Measurements from ENCODE around the gene GRID1. TPM values are rescaled to one million over a fixed set of nuclear protein-coding genes. Genes with fewer than 3 reads are reported as not detected.

Gene GRID1
- total and polyA plus RNA-seq, 2 experiments from 2014 or later: not detected

DNA sequence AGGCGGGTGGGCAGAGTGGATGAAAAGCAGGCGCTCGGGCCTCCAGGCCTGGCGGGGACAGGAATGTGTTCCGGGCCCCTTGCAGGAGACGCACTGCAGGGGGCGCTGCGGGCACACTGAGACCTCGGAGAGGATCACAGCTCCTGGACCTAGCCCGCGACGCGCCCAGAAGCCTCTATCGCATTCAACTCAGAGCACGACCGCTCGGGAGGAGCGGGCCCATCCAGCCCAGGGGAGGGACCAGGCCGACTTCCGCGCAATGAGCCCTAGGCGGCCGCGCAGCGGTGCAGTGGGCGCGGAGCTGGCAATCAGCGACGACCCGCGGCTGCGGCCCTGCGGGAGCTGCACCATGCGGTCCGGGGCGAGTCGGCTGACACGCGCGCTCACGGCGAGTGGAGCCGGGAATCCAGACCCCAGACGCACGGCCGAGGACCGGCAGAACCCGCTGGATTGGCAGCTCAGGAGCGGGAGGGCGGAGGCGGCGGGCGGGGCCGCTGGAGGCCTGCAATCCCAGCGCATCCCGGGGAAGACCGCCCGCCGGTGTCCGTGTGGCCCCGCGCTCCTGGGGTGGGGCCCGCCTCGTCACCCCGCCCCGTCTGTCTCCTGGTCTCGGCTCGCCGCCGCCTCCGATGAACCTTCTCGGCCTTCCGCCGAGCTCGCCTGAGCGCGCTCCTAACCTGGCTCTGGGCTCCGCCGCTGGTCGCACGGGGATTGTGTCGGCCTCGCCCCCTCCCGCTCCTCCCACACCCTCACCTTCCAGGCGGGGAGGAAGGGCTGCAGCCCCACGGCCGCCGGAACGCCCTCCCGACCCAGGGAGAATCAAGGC is 33.5 kb upstream of the GRID1 start:
- WGBS, 2 experiments (ENCODE audit: low coverage in 1 of 2, low lambda C conversion rate in 2 of 2, missing lambda C conversion rate in 2 of 2): 1 to 2% methylated on average over 75 to 77 of the region's 90 CpGs
- TF ChIP-seq EZH2 (IDR thresholded peaks at IDR 0.05; ENCODE audit: insufficient read depth, poor library complexity, severe bottlenecking) (no peak), EZH2phosphoT487 (IDR thresholded peaks at IDR 0.05; ENCODE audit: insufficient read depth, low read depth) (no peak)

DNA sequence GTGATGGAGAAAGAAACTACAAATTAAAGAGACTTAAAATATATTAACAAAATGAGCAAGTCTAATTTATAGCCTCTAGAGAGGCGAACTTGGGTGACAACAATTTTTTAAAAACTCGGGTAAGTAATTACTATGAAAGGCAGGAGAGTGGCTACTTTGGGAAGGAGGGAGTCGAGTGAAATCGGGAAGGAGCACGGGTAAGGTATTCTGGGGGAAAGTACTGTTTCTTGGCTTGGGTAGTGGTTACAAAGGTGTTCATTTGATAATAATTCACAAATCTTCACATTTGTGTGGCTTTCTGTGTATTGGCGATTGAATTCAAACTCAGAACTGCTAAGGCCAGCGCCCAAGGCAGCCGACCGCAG is 32.9 kb upstream of the GRID1 start:
- Histone ChIP-seq H3K36me3 (ENCODE audit: low read depth) (no peaks in the 10 kb centered on the region), H3K27ac (peak overlapping the region; percentile 71), H3K4me1 (ENCODE audit: insufficient read depth) (peaks cover 14% of the 10 kb centered on the region), H3K79me2 (ENCODE audit: insufficient read depth) (no peaks in the 10 kb centered on the region), H3K4me2 (ENCODE audit: unreplicated experiment) (peak overlapping the region; percentile 37), H4K20me1 (ENCODE audit: insufficient read depth) (no peaks in the 10 kb centered on the region), H3K4me3 (peak overlapping the region; percentile 75; the same call in 1 of the 2 replicates), H3K9ac (peak overlapping the region; percentile 78), H3K9me3 (ENCODE audit: low read depth) (no peaks in the 10 kb centered on the region), H3K27me3 (replicated peaks; ENCODE audit: insufficient read depth) (0 out of 2 replicates have a peak, but pooled peaks cover 7% of the 10 kb centered on the region), H2AFZ (peak overlapping the region; percentile 93), H3K9me2 (ENCODE audit: insufficient read depth) (no peaks in the 10 kb centered on the region), H3F3A (ENCODE audit: insufficient read depth) (peaks cover 7% of the 10 kb centered on the region; the same call in 1 of the 2 replicates)
- WGBS, 2 experiments (ENCODE audit: low coverage in 1 of 2, low lambda C conversion rate in 2 of 2, missing lambda C conversion rate in 2 of 2): 23 to 28% methylated on average over 9 of the region's 9 CpGs
- in situ Hi-C loops (cut with MboI): loop anchor here (10.0 kb wide), 1 partner anchor 185 kb away; no protein-coding TSS in a partner anchor
- TF ChIP-seq EZH2phosphoT487 (IDR thresholded peaks at IDR 0.05; ENCODE audit: insufficient read depth, low read depth): no peak
- TF ChIP-seq EZH2 (IDR thresholded peaks at IDR 0.05; ENCODE audit: insufficient read depth, poor library complexity, severe bottlenecking): no peak
- no peak for DNase-seq

More for the DNA sequence above, 33.5 kb upstream of the GRID1 start:
- Histone ChIP-seq H3K27me3 (replicated peaks; ENCODE audit: insufficient read depth) (0 out of 2 replicates have a peak, but pooled peaks cover 7% of the 10 kb centered on the region), H3K9me2 (ENCODE audit: insufficient read depth) (no peaks in the 10 kb centered on the region), H3K4me3 (peak overlapping the region; percentile 75), H3K4me2 (ENCODE audit: unreplicated experiment) (peak overlapping the region; percentile 82), H3K9ac (peak overlapping the region; percentile 78), H3K9me3 (ENCODE audit: low read depth) (no peaks in the 10 kb centered on the region), H3F3A (ENCODE audit: insufficient read depth) (peaks cover 7% of the 10 kb centered on the region; the same call in 1 of the 2 replicates), H3K36me3 (ENCODE audit: low read depth) (no peaks in the 10 kb centered on the region), H2AFZ (peak overlapping the region; percentile 93), H3K79me2 (ENCODE audit: insufficient read depth) (no peaks in the 10 kb centered on the region), H3K27ac (peak overlapping the region; percentile 71), H3K4me1 (ENCODE audit: insufficient read depth) (peaks cover 14% of the 10 kb centered on the region), H4K20me1 (ENCODE audit: insufficient read depth) (no peaks in the 10 kb centered on the region)
- DNase-seq: peak; percentile 99
- in situ Hi-C loops (cut with MboI): loop anchor here (10.0 kb wide), 1 partner anchor 185 kb away; no protein-coding TSS in a partner anchor

DNA sequence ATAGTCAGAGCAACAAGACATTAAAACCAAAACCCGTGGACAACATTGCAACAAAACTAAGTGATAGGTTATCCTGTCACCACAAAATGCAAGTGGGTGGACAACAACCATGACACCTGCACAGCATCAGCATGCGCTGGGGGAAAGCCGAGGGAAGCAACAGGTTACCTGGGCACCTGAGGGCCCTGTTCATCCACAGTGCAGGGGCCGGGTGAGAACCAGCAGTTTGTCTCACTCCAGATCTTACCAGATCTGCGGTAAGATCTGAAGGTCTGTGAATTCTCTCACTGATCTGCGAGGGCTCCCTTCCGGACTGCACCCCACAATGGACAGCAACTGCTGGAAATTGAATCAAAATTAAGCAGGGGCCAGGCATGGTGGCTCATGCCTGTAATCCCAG is 30.5 kb upstream of the GRID1 start:
- Histone ChIP-seq H3F3A (ENCODE audit: insufficient read depth) (peaks cover 7% of the 10 kb centered on the region; the same call in 1 of the 2 replicates), H3K4me1 (ENCODE audit: insufficient read depth) (peaks cover 8% of the 10 kb centered on the region), H3K9me2 (ENCODE audit: insufficient read depth) (no peaks in the 10 kb centered on the region), H3K27ac (no peak overlapping the region), H3K4me2 (ENCODE audit: unreplicated experiment) (no peak overlapping the region), H3K9ac (no peak overlapping the region), H3K79me2 (ENCODE audit: insufficient read depth) (no peaks in the 10 kb centered on the region), H2AFZ (no peak overlapping the region), H3K36me3 (ENCODE audit: low read depth) (no peaks in the 10 kb centered on the region), H3K27me3 (replicated peaks; ENCODE audit: insufficient read depth) (peaks cover 19% of the 10 kb centered on the region), H3K9me3 (ENCODE audit: low read depth) (no peaks in the 10 kb centered on the region), H3K4me3 (no peak overlapping the region), H4K20me1 (ENCODE audit: insufficient read depth) (no peaks in the 10 kb centered on the region)
- in situ Hi-C loops (cut with MboI): loop anchor here (10.0 kb wide), 1 partner anchor 188 kb away; no protein-coding TSS in a partner anchor
- DNase-seq: no peak
- WGBS, 2 experiments (ENCODE audit: low coverage in 1 of 2, low lambda C conversion rate in 2 of 2, missing lambda C conversion rate in 2 of 2): 45 to 49% methylated on average over 7 of the region's 7 CpGs
- TF ChIP-seq EZH2 (IDR thresholded peaks at IDR 0.05; ENCODE audit: insufficient read depth, poor library complexity, severe bottlenecking): no peak
- TF ChIP-seq EZH2phosphoT487 (IDR thresholded peaks at IDR 0.05; ENCODE audit: insufficient read depth, low read depth): no peak

DNA sequence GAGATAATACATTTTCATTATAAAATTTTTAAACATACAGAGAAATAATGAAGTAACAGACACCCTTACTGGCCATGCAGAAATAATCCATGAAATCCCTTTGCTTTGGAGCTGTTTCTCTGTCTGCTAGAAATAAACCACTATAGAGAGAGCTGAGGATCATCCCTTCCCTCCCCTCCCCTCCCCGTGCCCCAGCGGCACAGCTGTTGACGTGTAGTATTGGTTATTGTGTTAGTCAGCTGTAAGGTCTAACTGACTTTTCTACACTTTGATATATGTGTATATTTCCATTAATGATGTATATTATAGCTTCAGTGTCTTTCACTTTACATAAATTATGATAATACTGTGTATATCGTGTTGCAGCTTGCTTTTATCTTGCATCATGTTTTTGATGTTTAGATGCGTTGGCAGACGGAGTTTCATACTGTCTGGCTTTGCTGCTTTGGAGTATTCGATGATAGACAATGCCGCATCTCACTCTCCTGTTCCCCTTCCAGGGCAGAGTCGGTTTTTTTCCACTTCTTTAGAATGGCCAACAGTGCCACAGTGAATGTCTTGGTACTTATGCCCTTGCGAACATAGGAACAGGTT is 27.4 kb upstream of the GRID1 start:
- Histone ChIP-seq H3K9ac (no peak overlapping the region), H3K27me3 (replicated peaks; ENCODE audit: insufficient read depth) (peaks cover 29% of the 10 kb centered on the region), H3K27ac (no peak overlapping the region), H3K36me3 (ENCODE audit: low read depth) (no peaks in the 10 kb centered on the region), H3K9me2 (ENCODE audit: insufficient read depth) (no peaks in the 10 kb centered on the region), H3K4me1 (ENCODE audit: insufficient read depth) (no peaks in the 10 kb centered on the region), H4K20me1 (ENCODE audit: insufficient read depth) (no peaks in the 10 kb centered on the region), H2AFZ (no peak overlapping the region), H3K4me2 (ENCODE audit: unreplicated experiment) (no peak overlapping the region), H3K4me3 (no peak overlapping the region), H3K9me3 (ENCODE audit: low read depth) (no peaks in the 10 kb centered on the region), H3K79me2 (ENCODE audit: insufficient read depth) (no peaks in the 10 kb centered on the region), H3F3A (ENCODE audit: insufficient read depth) (no peaks in the 10 kb centered on the region)
- no peak for TF ChIP-seq EZH2phosphoT487 (IDR thresholded peaks at IDR 0.05; ENCODE audit: insufficient read depth, low read depth)
- no peak for TF ChIP-seq EZH2 (IDR thresholded peaks at IDR 0.05; ENCODE audit: insufficient read depth, poor library complexity, severe bottlenecking)
- in situ Hi-C loops (cut with MboI): loop anchor here (10.0 kb wide), 1 partner anchor 191 kb away; no protein-coding TSS in a partner anchor
- WGBS, 2 experiments (ENCODE audit: low coverage in 1 of 2, low lambda C conversion rate in 2 of 2, missing lambda C conversion rate in 2 of 2): 39 to 43% methylated on average over 10 of the region's 10 CpGs
- no peak for DNase-seq
